ENCODE measurements around the gene PTPRN2. TPM values are rescaled to one million over a fixed set of nuclear protein-coding genes. Genes with fewer than 3 reads are reported as not detected.

PTPRN2 gene
- total RNA-seq, 1 experiment from 2014 or later = 0.11 TPM

- H3K36me3 ChIP-seq (ENCODE audit: insufficient read depth, low read length, poor library complexity, severe bottlenecking) = no peaks in the 10 kb centered on the region
- peaks cover 53% of the 10 kb centered on the region for H3K27me3 ChIP-seq (replicated peaks; ENCODE audit: insufficient read depth, low read depth, low read length, poor library complexity)
- H3K4me3 ChIP-seq (ENCODE audit: low read depth, low read length, poor library complexity, severe bottlenecking) = no peak overlapping the region
- intact Hi-C loops (cut with micrococcal nuclease; ENCODE audit: unreplicated experiment) = no loop called here
- TF ChIP-seq EZH2 (IDR thresholded peaks at IDR 0.05; ENCODE audit: borderline replicate concordance, low read depth, low read length, poor library complexity, severe bottlenecking) = no peak
- TF ChIP-seq CTCF (conservative IDR thresholded peaks at IDR 0.05; ENCODE audit: low read depth, low read length) = no peak
- CTCF ChIA-PET = no interaction called here
- no peak for DNase-seq (ENCODE audit: low spot score)
- no peaks in the 10 kb centered on the region for H3K4me1 ChIP-seq (ENCODE audit: insufficient read depth, low read length, poor library complexity, severe bottlenecking)
- POLR2A ChIA-PET (ENCODE audit: low non-redundant PET) = no interaction called here
- BruUV-seq (replicated peaks) = no TSS peak
- no peaks in the 10 kb centered on the region for H3K9me3 ChIP-seq (ENCODE audit: low read depth, low read length, poor library complexity, severe bottlenecking)
- H3K27ac ChIP-seq (ENCODE audit: low read depth, low read length, poor library complexity, severe bottlenecking) = no peak overlapping the region
Observed at GRCh38 chr7:158563051-158563450, 24.6 kb downstream of the PTPRN2 start.

GRCh38 chr7:158562517-158562916, 25.1 kb downstream of the PTPRN2 start:
- no peak for DNase-seq (ENCODE audit: low spot score)
- intact Hi-C loops (cut with micrococcal nuclease; ENCODE audit: unreplicated experiment) = no loop called here
- ChIA-PET CTCF (no interaction called here), POLR2A (ENCODE audit: low non-redundant PET) (no interaction called here)
- Histone ChIP-seq H3K4me1 (ENCODE audit: insufficient read depth, low read length, poor library complexity, severe bottlenecking) (no peaks in the 10 kb centered on the region), H3K27ac (ENCODE audit: low read depth, low read length, poor library complexity, severe bottlenecking) (no peak overlapping the region), H3K27me3 (replicated peaks; ENCODE audit: insufficient read depth, low read depth, low read length, poor library complexity) (peaks cover 51% of the 10 kb centered on the region), H3K4me3 (ENCODE audit: low read depth, low read length, poor library complexity, severe bottlenecking) (no peak overlapping the region), H3K9me3 (ENCODE audit: low read depth, low read length, poor library complexity, severe bottlenecking) (no peaks in the 10 kb centered on the region), H3K36me3 (ENCODE audit: insufficient read depth, low read length, poor library complexity, severe bottlenecking) (no peaks in the 10 kb centered on the region)
- no peak for TF ChIP-seq CTCF (conservative IDR thresholded peaks at IDR 0.05; ENCODE audit: low read depth, low read length)
- TF ChIP-seq EZH2 (IDR thresholded peaks at IDR 0.05; ENCODE audit: borderline replicate concordance, low read depth, low read length, poor library complexity, severe bottlenecking) = no peak
- no TSS peak for BruUV-seq (replicated peaks)

GRCh38 chr7:158561659-158562058, 26.0 kb downstream of the PTPRN2 start:
- no peak overlapping the region for H3K27ac ChIP-seq (ENCODE audit: low read depth, low read length, poor library complexity, severe bottlenecking)
- ChIA-PET POLR2A (ENCODE audit: low non-redundant PET) (no interaction called here), CTCF (no interaction called here)
- H3K27me3 ChIP-seq (replicated peaks; ENCODE audit: insufficient read depth, low read depth, low read length, poor library complexity) = peaks cover 46% of the 10 kb centered on the region
- H3K9me3 ChIP-seq (ENCODE audit: low read depth, low read length, poor library complexity, severe bottlenecking) = no peaks in the 10 kb centered on the region
- intact Hi-C loops (cut with micrococcal nuclease; ENCODE audit: unreplicated experiment) = no loop called here
- no peak overlapping the region for H3K4me3 ChIP-seq (ENCODE audit: low read depth, low read length, poor library complexity, severe bottlenecking)
- no TSS peak for BruUV-seq (replicated peaks)
- no peaks in the 10 kb centered on the region for H3K4me1 ChIP-seq (ENCODE audit: insufficient read depth, low read length, poor library complexity, severe bottlenecking)
- TF ChIP-seq CTCF (conservative IDR thresholded peaks at IDR 0.05; ENCODE audit: low read depth, low read length) = no peak
- TF ChIP-seq EZH2 (IDR thresholded peaks at IDR 0.05; ENCODE audit: borderline replicate concordance, low read depth, low read length, poor library complexity, severe bottlenecking) = no peak
- no peaks in the 10 kb centered on the region for H3K36me3 ChIP-seq (ENCODE audit: insufficient read depth, low read length, poor library complexity, severe bottlenecking)
- DNase-seq (ENCODE audit: low spot score) = no peak

Measured in A673 (cell line).